NCI-H1694 (cell line): Measurements from ENCODE around the gene NAA80.

Experiments used
- DNase-seq: peaks from one replicate; lab custom pipeline; 2025; lab: John Stamatoyannopoulos, UW

NAA80 gene

GRCh38 chr3:50327943-50328691, 28.9 kb upstream of the NAA80 start, which contains the start of gene TUSC2:
Gene TUSC2 (minus strand): TSS chr3:50328223. CDS start chr3:50328099, 124 bp downstream.
- DNase-seq, result peak; percentile 64

DNA sequence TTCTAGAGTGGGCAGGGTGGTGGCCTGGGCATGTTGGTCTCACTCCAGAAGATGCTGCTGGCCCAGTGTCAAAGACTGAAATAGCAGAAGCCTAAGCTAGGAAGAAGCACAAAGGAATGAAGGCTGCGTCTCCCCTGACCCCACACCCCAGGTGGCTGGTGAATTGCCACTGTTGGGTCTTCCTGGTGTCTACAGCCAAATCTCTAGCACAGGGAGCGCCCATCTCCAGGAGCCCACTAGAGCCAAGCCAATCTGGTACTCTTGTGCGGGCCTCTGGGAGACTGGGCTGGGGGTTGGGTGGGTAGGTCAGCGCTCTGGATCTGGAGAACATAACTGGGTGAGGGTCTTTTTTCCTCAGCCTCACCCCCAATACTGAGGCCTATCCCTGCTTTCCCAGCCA, 27.9 kb upstream of the NAA80 start:
- DNase-seq, result no peak

- DNase-seq, result no peak
These were observed 27.0 kb upstream of the NAA80 start for GRCh38 chr3:50326182-50326541.

- no peak for DNase-seq
These were observed 26.4 kb upstream of the NAA80 start for GRCh38 chr3:50325497-50326181.

GRCh38 chr3:50325113-50325480, 25.9 kb upstream of the NAA80 start:
- DNase-seq, result no peak

DNA sequence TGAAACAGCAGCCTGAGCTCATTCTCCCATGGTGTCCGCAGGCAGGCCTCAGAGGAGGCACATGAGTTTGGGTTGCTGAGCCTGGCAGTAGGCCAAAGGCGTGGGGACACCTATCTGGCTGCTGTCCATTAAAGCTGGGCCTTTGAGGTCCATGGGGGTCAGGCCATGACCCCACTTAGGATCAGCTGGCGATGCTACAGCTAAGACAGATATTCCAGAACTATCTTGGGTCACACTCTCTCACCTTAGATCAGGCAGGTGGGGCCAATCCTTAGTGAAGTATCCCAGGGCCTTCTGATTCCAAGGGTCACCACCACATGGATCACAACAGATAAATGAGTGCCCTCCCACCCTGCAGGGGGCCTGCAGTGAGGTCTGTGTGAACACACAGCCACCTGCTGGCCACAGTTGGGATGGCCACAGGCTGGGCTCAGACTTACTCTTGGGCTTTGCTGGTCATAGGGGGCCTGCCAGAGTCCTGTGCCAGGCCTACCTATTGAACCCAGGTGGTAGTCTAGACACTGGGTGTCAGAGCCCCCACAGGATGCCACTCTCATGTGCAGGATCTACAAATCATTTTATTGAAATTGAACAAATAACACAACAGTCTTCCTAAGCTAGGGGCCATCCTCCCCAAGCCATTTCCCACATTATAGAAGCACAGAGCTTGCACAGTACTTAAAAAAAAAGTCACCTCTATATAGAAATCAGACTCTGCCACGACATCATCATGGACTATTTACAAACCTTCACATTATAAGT, 25.3 kb upstream of the NAA80 start:
- peak; percentile 19 for DNase-seq

DNA sequence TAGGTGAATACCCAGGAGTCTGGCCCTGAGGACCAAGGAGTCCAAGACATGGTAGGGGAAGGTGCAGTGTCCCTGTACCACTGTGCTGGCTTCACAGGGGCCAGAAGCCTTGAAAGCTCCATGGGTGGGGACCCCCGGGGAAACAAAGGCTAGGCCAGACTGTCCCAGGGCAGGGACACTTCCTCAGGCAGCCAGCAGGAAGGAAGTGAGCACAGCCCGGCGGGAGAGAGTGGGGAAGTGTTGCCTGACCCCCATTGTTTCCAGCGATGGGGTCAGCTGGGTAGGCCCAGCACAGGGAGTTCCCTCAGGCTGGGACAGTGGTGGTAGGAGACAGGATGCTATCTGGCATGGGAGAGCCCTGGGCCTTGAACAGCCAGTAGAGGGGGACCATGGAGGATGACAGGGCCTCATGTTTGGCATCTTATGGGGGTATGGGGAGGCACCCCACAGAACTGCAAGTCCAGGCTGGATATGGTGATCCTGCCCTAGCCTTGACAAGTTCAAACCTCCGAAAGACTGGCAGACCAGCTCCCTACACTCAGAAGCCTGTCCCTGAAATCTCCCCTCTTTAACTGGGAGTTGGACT, 24.5 kb upstream of the NAA80 start:
- DNase-seq, result no peak

DNA sequence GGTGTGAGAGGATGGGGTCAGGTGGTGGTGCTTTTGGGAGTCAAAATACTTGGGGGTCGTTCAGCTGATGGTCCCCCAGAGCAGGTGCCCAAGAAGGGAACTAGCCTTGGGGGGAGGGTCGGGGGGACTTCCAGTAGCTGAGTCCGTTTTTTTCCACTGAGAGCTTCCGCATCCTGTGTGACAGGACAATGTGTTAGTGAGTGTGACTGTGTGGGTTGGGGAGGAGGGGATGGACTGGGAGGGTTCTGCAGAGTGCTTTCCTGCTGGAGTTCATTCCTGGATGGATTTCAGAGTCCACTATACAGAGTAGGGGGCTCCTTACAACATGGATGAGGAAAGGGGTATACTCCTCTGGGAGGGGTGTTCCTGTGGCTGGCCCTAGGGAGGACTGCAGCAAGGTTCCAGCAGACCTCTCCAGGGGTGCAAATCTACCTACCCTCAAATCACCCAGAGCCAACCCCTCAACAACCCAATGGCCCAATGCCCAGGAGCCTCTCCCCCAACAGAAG, 23.9 kb upstream of the NAA80 start:
- no peak for DNase-seq

- DNase-seq, result no peak
These were observed 23.3 kb upstream of the NAA80 start, which contains the start of gene HYAL2 for GRCh38 chr3:50322386-50323091. Gene HYAL2 (minus strand): TSS chr3:50322745. CDS start chr3:50320489, 2,256 bp downstream.

GRCh38 chr3:50322115-50322385, 22.8 kb upstream of the NAA80 start:
- DNase-seq, result no peak

DNA sequence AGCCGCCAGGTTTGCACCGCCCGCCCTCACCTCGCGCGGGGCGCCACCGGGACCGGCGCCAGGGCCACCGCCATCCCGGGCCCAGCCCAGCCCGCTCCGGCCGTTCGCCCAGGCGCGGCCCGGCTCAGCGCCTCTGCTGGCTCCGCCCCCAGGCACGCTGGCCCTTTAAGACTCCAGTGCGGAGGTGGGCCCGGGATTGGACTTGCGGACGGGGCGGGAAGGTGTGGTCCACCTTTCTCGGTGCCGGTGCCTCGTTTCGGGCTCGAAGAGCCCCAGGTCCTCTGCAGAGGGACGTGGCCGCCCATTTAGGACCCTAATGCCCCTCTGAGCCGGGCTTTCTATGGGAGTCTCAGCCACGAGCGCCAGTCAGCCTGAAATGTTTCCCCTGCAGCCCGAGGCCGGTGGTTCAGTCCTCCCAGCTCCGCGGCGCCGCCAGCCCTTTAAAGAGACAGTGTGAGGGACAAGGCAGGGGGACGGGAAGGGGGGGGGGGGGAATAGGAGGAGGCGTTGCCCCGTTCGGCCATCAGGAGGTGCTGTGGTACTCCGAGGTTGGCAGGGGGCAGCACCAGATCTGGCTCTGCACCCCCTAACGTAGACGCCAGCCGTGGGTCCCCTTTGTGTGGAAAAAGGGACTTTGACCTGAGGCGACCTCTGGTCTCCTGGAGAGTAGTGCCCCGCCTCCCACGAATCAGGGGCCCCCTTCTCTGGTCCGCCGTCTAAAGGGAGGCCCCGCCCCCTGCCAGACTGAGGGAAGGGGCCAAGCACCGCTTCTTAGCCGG, 22.3 kb upstream of the NAA80 start:
- peak; percentile 9 for DNase-seq

DNA sequence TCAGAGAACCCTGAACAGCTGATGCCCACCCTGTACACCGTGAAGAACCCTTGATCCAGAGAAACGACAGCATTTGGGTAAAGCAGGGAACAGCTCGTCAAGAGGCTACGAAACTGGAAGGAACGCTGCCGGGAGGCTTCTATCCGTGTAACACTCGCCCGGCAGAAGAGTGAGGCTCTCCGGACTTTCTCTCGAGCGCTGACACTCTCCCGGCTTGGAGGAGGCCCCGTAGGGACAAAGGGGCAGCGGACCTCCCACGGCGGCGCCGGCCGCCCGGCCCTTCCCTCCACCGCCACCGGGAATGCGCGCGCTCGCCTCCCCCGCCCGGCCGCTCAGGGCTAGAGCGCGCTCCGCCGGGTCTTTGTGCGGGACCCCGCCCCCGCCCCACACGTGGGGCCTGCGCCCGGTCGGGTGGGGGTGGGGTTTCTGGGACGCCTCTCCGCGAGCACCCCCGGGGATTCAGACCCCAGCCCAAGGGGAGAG, 21.7 kb upstream of the NAA80 start:
- DNase-seq, result no peak

GRCh38 chr3:50319894-50320625, 20.9 kb upstream of the NAA80 start:
- no peak for DNase-seq

- DNase-seq, result no peak
These were observed 20.1 kb upstream of the NAA80 start for GRCh38 chr3:50319181-50319893.

DNA sequence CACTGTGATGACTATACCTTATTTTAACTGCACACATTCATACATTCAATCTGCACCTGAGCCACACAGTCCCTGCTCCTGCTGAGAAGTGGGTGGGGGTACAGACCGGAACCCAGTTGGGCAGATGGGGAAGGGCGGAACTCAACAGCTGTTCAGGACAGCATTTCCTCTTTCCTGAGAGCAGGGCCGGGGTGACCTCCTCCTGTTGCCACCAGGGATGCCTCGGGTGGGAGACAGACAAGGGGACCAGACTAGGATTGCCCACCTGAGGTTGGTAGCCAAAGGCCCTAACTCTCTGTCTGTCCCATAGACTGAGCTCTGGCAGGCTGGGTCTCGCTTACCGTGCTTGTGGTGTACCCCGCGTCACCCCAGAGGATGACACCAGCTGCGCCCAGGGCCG, 19.4 kb upstream of the NAA80 start:
- no peak for DNase-seq

DNA sequence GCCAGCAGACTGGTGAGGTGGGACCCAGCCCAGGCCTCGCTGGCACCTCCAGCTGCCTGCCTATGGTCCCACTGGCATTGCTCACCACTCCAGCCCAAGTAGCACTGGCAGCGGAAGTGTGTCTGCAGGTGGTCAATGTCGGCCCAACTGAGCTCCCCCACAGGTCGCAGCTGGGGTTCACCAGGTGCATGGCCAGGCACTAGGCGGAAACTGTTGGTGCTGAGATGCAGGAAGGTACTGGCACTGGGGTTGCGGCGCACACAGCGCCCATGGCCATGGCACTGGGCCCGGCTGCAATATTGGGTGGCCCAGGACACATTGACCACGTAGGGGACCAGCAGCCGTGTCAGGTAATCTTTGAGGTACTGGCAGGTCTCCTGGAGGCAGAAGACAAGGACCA, 19.0 kb upstream of the NAA80 start:
- no peak for DNase-seq

GRCh38 chr3:50317300-50317699, 18.1 kb upstream of the NAA80 start:
- DNase-seq, result no peak

- DNase-seq, result no peak
These were observed 17.5 kb upstream of the NAA80 start for GRCh38 chr3:50316657-50317242.

DNA sequence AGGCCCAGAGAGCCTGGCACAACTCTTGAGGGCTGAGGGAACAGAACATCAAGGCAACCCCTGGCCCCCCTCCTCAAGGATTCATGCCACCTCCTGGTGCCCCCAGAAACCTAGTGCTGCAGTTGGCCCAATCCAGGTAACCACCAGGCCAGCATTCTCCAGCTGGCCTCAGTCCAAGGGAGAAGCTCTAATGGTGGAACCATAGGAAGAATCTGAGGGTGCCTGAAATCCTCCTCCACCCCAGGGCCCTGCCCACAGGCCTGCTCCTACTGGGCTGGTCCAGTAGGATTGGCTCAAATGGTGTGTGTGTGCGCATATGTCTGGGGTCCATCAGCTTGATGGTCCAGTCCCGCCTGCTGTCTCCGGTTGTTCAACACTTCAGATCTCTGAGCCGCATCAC, 15.6 kb upstream of the NAA80 start:
- no peak for DNase-seq
